DOHH2 (cell line): Measurements from ENCODE around the gene TSSK2.

Experiments
- H3F3A ChIP-seq: fragments of 200-600 bp; sonication (generic), shearing (Covaris generic); 2 replicates; pipeline ENCODE4 v1.6.0; 2016; ENCODE audit warnings: antibody characterized with exemption, mild to moderate bottlenecking; ENCODE audit not compliant: control insufficient read depth, insufficient read depth
- H3K27ac ChIP-seq: fragments of 200-600 bp; sonication (generic); 2 replicates; pipeline ENCODE4 v1.5.1; 2014; ENCODE audit warnings: low read depth, mild to moderate bottlenecking, low read length, moderate library complexity
- H3K27me3 ChIP-seq: fragments of 200-600 bp; sonication (generic); 2 replicates; pipeline ENCODE4 v1.6.1; 2014; ENCODE audit warnings: mild to moderate bottlenecking, low read length, mixed read lengths; ENCODE audit not compliant: control insufficient read depth
- H3K36me3 ChIP-seq: fragments of 200-600 bp; sonication (generic); 2 replicates; pipeline ENCODE4 v1.6.1; 2014; ENCODE audit warnings: mild to moderate bottlenecking, low read length, moderate library complexity, mixed read lengths; ENCODE audit not compliant: control insufficient read depth
- H3K4me1 ChIP-seq: fragments of 200-600 bp; sonication (generic); 2 replicates; pipeline ENCODE4 v1.6.1; 2014; ENCODE audit warnings: mild to moderate bottlenecking, low read length, mixed read lengths; ENCODE audit not compliant: control insufficient read depth
- H3K4me2 ChIP-seq: fragments of 200-600 bp; sonication (generic); 2 replicates; pipeline ENCODE4 v1.6.0; 2014; ENCODE audit warnings: mild to moderate bottlenecking, low read length, moderate library complexity
- H3K4me3 ChIP-seq: fragments of 200-600 bp; sonication (generic); 2 replicates; pipeline ENCODE4 v1.5.1; 2014; ENCODE audit warnings: mild to moderate bottlenecking, low read length, mixed read lengths
- H3K79me2 ChIP-seq: fragments of 200-600 bp; sonication (generic); 2 replicates; pipeline ENCODE4 v1.6.1; 2014; ENCODE audit warnings: mild to moderate bottlenecking, low read length, mixed read lengths; ENCODE audit not compliant: control insufficient read depth
- H3K9me2 ChIP-seq: fragments of 200-600 bp; sonication (generic); replicated peaks from 2 replicates; pipeline ENCODE4 v1.6.1; 2014; ENCODE audit warnings: mild to moderate bottlenecking, low read length, mixed read lengths; ENCODE audit not compliant: control insufficient read depth
- H3K9me3 ChIP-seq: fragments of 200-600 bp; sonication (generic); 2 replicates; pipeline ENCODE4 v1.6.1; 2014; ENCODE audit warnings: antibody characterized with exemption, low read length, mixed read lengths; ENCODE audit not compliant: control insufficient read depth, insufficient read depth
- H4K20me1 ChIP-seq: fragments of 200-600 bp; sonication (generic); 2 replicates; pipeline ENCODE4 v1.6.0; 2014; ENCODE audit warnings: low read depth, mild to moderate bottlenecking, antibody characterized with exemption, low read length, moderate library complexity; ENCODE audit not compliant: control insufficient read depth, insufficient read depth
- CTCF ChIP-seq: fragments of 200-600 bp; sonication (generic); IDR thresholded peaks from one replicate; pipeline ENCODE4 v1.5.1; 2014; ENCODE audit warnings: antibody characterized with exemption, mild to moderate bottlenecking, low read depth, low read length; ENCODE audit not compliant: poor library complexity, severe bottlenecking
- EZH2phosphoT487 ChIP-seq: fragments of 200-600 bp; sonication (generic); IDR thresholded peaks from 2 replicates; pipeline ENCODE4 v1.6.1; 2017; ENCODE audit warnings: borderline replicate concordance, mild to moderate bottlenecking, antibody characterized with exemption, low read length, moderate library complexity, mixed read lengths

The TSSK2 gene

GRCh38 chr22:19168088-19168890 is 37.2 kb downstream of the TSSK2 start:
- no peak overlapping the region for H3K4me3 ChIP-seq
- no peaks in the 10 kb centered on the region for H3K9me3 ChIP-seq
- peaks cover 27% of the 10 kb centered on the region for H3K27me3 ChIP-seq
- H3K4me2 ChIP-seq: no peak overlapping the region
- H3K9me2 ChIP-seq: no peaks in the 10 kb centered on the region
- peaks cover 14% of the 10 kb centered on the region for H3K36me3 ChIP-seq
- peaks cover 18% of the 10 kb centered on the region for H3K4me1 ChIP-seq
- H3F3A ChIP-seq: no peaks in the 10 kb centered on the region
- H4K20me1 ChIP-seq: peaks cover 7% of the 10 kb centered on the region; the same call in 1 of the 2 replicates
- H3K79me2 ChIP-seq: peaks cover 29% of the 10 kb centered on the region
- no peak for TF ChIP-seq CTCF
- no peak for TF ChIP-seq EZH2phosphoT487
- no peak overlapping the region for H3K27ac ChIP-seq

GRCh38 chr22:19169002-19169946 is 38.2 kb downstream of the TSSK2 start:
- H3K9me2 ChIP-seq: no peaks in the 10 kb centered on the region
- peak; percentile 56; the same call in 1 of the 2 replicates for TF ChIP-seq EZH2phosphoT487
- no peak for TF ChIP-seq CTCF
- H3K27ac ChIP-seq: no peak overlapping the region
- peaks cover 28% of the 10 kb centered on the region for H3K4me1 ChIP-seq
- peaks cover 6% of the 10 kb centered on the region for H3F3A ChIP-seq
- H3K79me2 ChIP-seq: peaks cover 39% of the 10 kb centered on the region
- H3K4me3 ChIP-seq: no peak overlapping the region
- 0 out of 2 replicates have a peak overlapping the region, but pooled peaks have one; percentile 2 for H3K4me2 ChIP-seq
- peaks cover 27% of the 10 kb centered on the region for H3K27me3 ChIP-seq
- peaks cover 7% of the 10 kb centered on the region; the same call in 1 of the 2 replicates for H4K20me1 ChIP-seq
- no peaks in the 10 kb centered on the region for H3K9me3 ChIP-seq
- H3K36me3 ChIP-seq: peaks cover 22% of the 10 kb centered on the region

- peak overlapping the region; percentile 99; the same call in 1 of the 2 replicates for H3K4me2 ChIP-seq
- no peaks in the 10 kb centered on the region for H3K9me2 ChIP-seq
- H3K27me3 ChIP-seq: peaks cover 27% of the 10 kb centered on the region
- H3K27ac ChIP-seq: no peak overlapping the region
- no peak overlapping the region for H3K4me3 ChIP-seq
- peaks cover 7% of the 10 kb centered on the region; the same call in 1 of the 2 replicates for H4K20me1 ChIP-seq
- TF ChIP-seq EZH2phosphoT487 (peak; percentile 34; the same call in 1 of the 2 replicates), CTCF (no peak)
- H3K4me1 ChIP-seq: peaks cover 34% of the 10 kb centered on the region
- H3K79me2 ChIP-seq: peaks cover 46% of the 10 kb centered on the region
- H3K9me3 ChIP-seq: no peaks in the 10 kb centered on the region
- H3K36me3 ChIP-seq: peaks cover 28% of the 10 kb centered on the region
- peaks cover 8% of the 10 kb centered on the region for H3F3A ChIP-seq
Observed at GRCh38 chr22:19169947-19170318, 38.8 kb downstream of the TSSK2 start.
